SU-DHL-6 (cell line): Measurements from ENCODE around the gene EFNA5.

Source experiments
- H2AFZ ChIP-seq: fragments of 200-600 bp; sonication (generic); 2 replicates; pipeline ENCODE4 v1.6.1; 2014; ENCODE audit warnings: low read depth, mild to moderate bottlenecking, moderate library complexity, mixed read lengths, antibody characterized with exemption, low read length; ENCODE audit not compliant: severe bottlenecking
- H3F3A ChIP-seq: fragments of 200-600 bp; shearing (Covaris generic); 2 replicates; pipeline ENCODE4 v1.6.0; 2016; ENCODE audit warnings: antibody characterized with exemption, mild to moderate bottlenecking; ENCODE audit not compliant: insufficient read depth
- H3K27ac ChIP-seq: fragments of 200-600 bp; sonication (generic); 2 replicates; pipeline ENCODE4 v1.5.1; 2016; ENCODE audit warnings: low read depth, mild to moderate bottlenecking, low read length, moderate library complexity, mixed read lengths
- H3K27me3 ChIP-seq: fragments of 200-600 bp; sonication (generic), shearing (Covaris generic); 2 replicates; pipeline ENCODE4 v1.6.0; 2014; ENCODE audit warnings: mild to moderate bottlenecking, low read length
- H3K36me3 ChIP-seq: fragments of 200-600 bp; sonication (generic); 2 replicates; pipeline ENCODE4 v1.6.1; 2014; ENCODE audit warnings: mild to moderate bottlenecking, low read length, mixed read lengths
- H3K4me2 ChIP-seq: fragments of 300-600, 200-600 bp; shearing (Covaris generic), sonication (generic); 2 replicates; pipeline ENCODE4 v1.6.0; 2014; ENCODE audit warnings: low read length, low read depth, mild to moderate bottlenecking; ENCODE audit not compliant: poor library complexity, severe bottlenecking
- H3K4me3 ChIP-seq: fragments of 200-600 bp; sonication (generic); 2 replicates; pipeline ENCODE4 v1.5.1; 2014; ENCODE audit warnings: antibody characterized with exemption, low read length, mild to moderate bottlenecking, mixed read lengths; ENCODE audit not compliant: insufficient read depth, poor library complexity, severe bottlenecking
- H3K79me2 ChIP-seq: fragments of 200-600 bp; sonication (generic); 2 replicates; pipeline ENCODE4 v1.6.1; 2014; ENCODE audit warnings: mild to moderate bottlenecking, low read length, moderate library complexity; ENCODE audit not compliant: insufficient read depth
- H3K9ac ChIP-seq: fragments of 200-600 bp; sonication (generic); 2 replicates; pipeline ENCODE4 v1.7.0; 2014; ENCODE audit warnings: mild to moderate bottlenecking, low read length
- H3K9me2 ChIP-seq: fragments of 200-600 bp; sonication (generic); replicated peaks from 2 replicates; pipeline ENCODE4 v1.6.1; 2014; ENCODE audit warnings: low read length; ENCODE audit not compliant: insufficient read depth
- H3K9me3 ChIP-seq: fragments of 200-600 bp; sonication (generic); 2 replicates; pipeline ENCODE4 v1.6.1; 2014; ENCODE audit warnings: low read length, mixed read lengths; ENCODE audit not compliant: insufficient read depth
- H4K20me1 ChIP-seq: fragments of 200-600 bp; sonication (generic); 2 replicates; pipeline ENCODE4 v1.6.1; 2014; ENCODE audit warnings: low read depth, mild to moderate bottlenecking, antibody characterized with exemption, low read length, moderate library complexity, mixed read lengths
- CTCF ChIP-seq: fragments of 200-600 bp; sonication (generic); IDR thresholded peaks from one replicate; pipeline ENCODE4 v1.5.1; 2017; ENCODE audit warnings: antibody characterized with exemption, mild to moderate bottlenecking, low read length, moderate library complexity; ENCODE audit not compliant: insufficient read depth, poor library complexity, severe bottlenecking
- EZH2phosphoT487 ChIP-seq: fragments of 200-600 bp; sonication (generic), shearing (Covaris generic); conservative IDR thresholded peaks from 2 replicates; pipeline ENCODE4 v1.6.1; 2018; ENCODE audit warnings: mild to moderate bottlenecking, antibody characterized with exemption, low read length, moderate library complexity, mixed read lengths

Gene EFNA5

GRCh38 chr5:107487056-107487542 lies 183.6 kb downstream of the EFNA5 start:
- H3K9ac ChIP-seq = no peak overlapping the region
- H3K4me3 ChIP-seq = no peak overlapping the region
- no peaks in the 10 kb centered on the region for H3K27me3 ChIP-seq
- no peaks in the 10 kb centered on the region for H4K20me1 ChIP-seq
- no peaks in the 10 kb centered on the region for H3K9me2 ChIP-seq
- H2AFZ ChIP-seq = no peak overlapping the region
- H3K79me2 ChIP-seq = no peaks in the 10 kb centered on the region
- no peaks in the 10 kb centered on the region for H3K9me3 ChIP-seq
- TF ChIP-seq EZH2phosphoT487 = no peak
- no peak for TF ChIP-seq CTCF
- H3K4me2 ChIP-seq = no peak overlapping the region
- H3F3A ChIP-seq = no peaks in the 10 kb centered on the region
- no peaks in the 10 kb centered on the region for H3K36me3 ChIP-seq
- H3K27ac ChIP-seq = no peak overlapping the region

DNA sequence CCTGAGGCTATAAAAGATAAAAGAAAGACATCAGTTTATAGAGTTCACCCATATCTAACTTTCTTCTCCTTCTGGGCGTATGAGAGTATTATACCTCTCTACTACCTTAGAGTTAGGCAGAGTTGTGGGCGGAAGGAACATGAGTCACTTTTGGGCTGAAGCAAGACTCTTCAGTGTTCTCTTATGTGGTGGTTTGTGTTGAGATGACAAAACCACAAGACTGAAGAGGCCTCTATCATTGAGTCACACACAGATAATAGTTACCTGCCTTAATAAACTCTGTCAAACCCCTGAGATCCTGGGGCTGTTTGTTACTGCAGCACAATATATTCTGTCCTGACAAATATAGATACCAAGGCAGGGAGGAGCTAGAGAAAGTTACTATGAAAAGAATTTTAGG lies 184.2 kb downstream of the EFNA5 start:
- no peaks in the 10 kb centered on the region for H3K36me3 ChIP-seq
- H3K4me3 ChIP-seq = no peak overlapping the region
- no peak overlapping the region for H3K9ac ChIP-seq
- H4K20me1 ChIP-seq = no peaks in the 10 kb centered on the region
- no peaks in the 10 kb centered on the region for H3K9me2 ChIP-seq
- no peak overlapping the region for H2AFZ ChIP-seq
- no peak overlapping the region for H3K27ac ChIP-seq
- no peaks in the 10 kb centered on the region for H3F3A ChIP-seq
- no peak for TF ChIP-seq EZH2phosphoT487
- TF ChIP-seq CTCF = no peak
- H3K4me2 ChIP-seq = no peak overlapping the region
- H3K27me3 ChIP-seq = no peaks in the 10 kb centered on the region
- H3K9me3 ChIP-seq = no peaks in the 10 kb centered on the region
- H3K79me2 ChIP-seq = no peaks in the 10 kb centered on the region

- H2AFZ ChIP-seq = no peak overlapping the region
- H3K9me2 ChIP-seq = no peaks in the 10 kb centered on the region
- no peak overlapping the region for H3K4me2 ChIP-seq
- TF ChIP-seq CTCF (no peak), EZH2phosphoT487 (no peak)
- H3K4me3 ChIP-seq = no peak overlapping the region
- H4K20me1 ChIP-seq = no peaks in the 10 kb centered on the region
- H3K36me3 ChIP-seq = no peaks in the 10 kb centered on the region
- H3K9me3 ChIP-seq = no peaks in the 10 kb centered on the region
- no peaks in the 10 kb centered on the region for H3K27me3 ChIP-seq
- no peak overlapping the region for H3K9ac ChIP-seq
- H3K79me2 ChIP-seq = no peaks in the 10 kb centered on the region
- H3K27ac ChIP-seq = no peak overlapping the region
- no peaks in the 10 kb centered on the region for H3F3A ChIP-seq
These were observed 185.6 kb downstream of the EFNA5 start for GRCh38 chr5:107485184-107485583.
